Muscle of leg (tissue), 16 donors: ENCODE measurements around the gene SLC39A11. TPM values are rescaled to one million over a fixed set of nuclear protein-coding genes. Genes with fewer than 3 reads are reported as not detected.

ENCODE experiments used
- DNase-seq: peaks from one replicate; pipeline ENCODE4 v3.0.0; 2013
- H3K27ac ChIP-seq: one replicate; pipeline ENCODE4 v1.5.1; 2013; ENCODE audit warnings: mild to moderate bottlenecking, low read length, control low read depth
- H3K27me3 ChIP-seq: one replicate; pipeline ENCODE4 v1.6.1; 2013; ENCODE audit warnings: low read length; ENCODE audit not compliant: control insufficient read depth, insufficient read depth
- H3K36me3 ChIP-seq: one replicate; pipeline ENCODE4 v1.6.1; 2013; ENCODE audit warnings: low read length; ENCODE audit not compliant: control insufficient read depth, insufficient read depth
- H3K4me1 ChIP-seq: one replicate; pipeline ENCODE4 v1.6.1; 2013; ENCODE audit warnings: low read length; ENCODE audit not compliant: control insufficient read depth, insufficient read depth
- H3K4me3 ChIP-seq: one replicate; pipeline ENCODE4 v1.5.1; 2013; ENCODE audit warnings: low read length, control low read depth
- H3K9me3 ChIP-seq: replicated peaks from 2 replicates; pipeline ENCODE4 v1.6.1; 2013; ENCODE audit warnings: low read depth, low read length; ENCODE audit not compliant: control insufficient read depth
- WGBS: methylation state at CpG from one replicate; pipeline ENCODE4 v1.1.5; 2013; ENCODE audit warnings: missing lambda C conversion rate; ENCODE audit not compliant: insufficient coverage; 5-methylcytosine and 5-hydroxymethylcytosine counted together
- long read RNA-seq, 11 donors: transcript quantifications; one replicate each; lab custom pipeline, GENCODE V29; 2026
- polyA plus RNA-seq, 8 donors: library from polyadenylated mRNA; unstranded; fragments of 120-200 nt; gene quantifications; one replicate each; pipeline versions ENCODE4 v1.2.1 to v1.2.3, GENCODE V29; 2013; ENCODE audit warnings: inconsistent platforms in 1 of 8, low replicate concordance in 1 of 8; ENCODE audit not compliant: insufficient read length in 8 of 8, insufficient read depth in 1 of 8
- total RNA-seq: library from RNA; stranded (reverse); fragments of 120-200 nt; gene quantifications from one replicate; pipeline ENCODE4 v1.2.4, GENCODE V29; 2013

The SLC39A11 gene, protein sequence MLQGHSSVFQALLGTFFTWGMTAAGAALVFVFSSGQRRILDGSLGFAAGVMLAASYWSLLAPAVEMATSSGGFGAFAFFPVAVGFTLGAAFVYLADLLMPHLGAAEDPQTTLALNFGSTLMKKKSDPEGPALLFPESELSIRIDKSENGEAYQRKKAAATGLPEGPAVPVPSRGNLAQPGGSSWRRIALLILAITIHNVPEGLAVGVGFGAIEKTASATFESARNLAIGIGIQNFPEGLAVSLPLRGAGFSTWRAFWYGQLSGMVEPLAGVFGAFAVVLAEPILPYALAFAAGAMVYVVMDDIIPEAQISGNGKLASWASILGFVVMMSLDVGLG
- total RNA-seq (10.0 TPM), polyA plus RNA-seq (10 to 100 TPM in 4 of 8 donors, 1 to 10 TPM in 4; 8.7 to 13.6 (median 10.3) TPM)
- long read RNA-seq, donor 1, partial matches to known transcripts = 0 of 1 reads
- long read RNA-seq, donor 1, other reads (novel, unspliced or antisense) = 0 of 1 reads
- long read RNA-seq, donor 2, partial matches to known transcripts = 0 of 1 reads
- long read RNA-seq, donor 2, other reads (novel, unspliced or antisense) = 0 of 1 reads
- long read RNA-seq, donor 3 = 0 reads
- long read RNA-seq, donor 4 = 0 reads
- long read RNA-seq, donor 5, partial matches to known transcripts = 0 of 3 reads
- long read RNA-seq, donor 5, other reads (novel, unspliced or antisense) = 0 of 3 reads
- long read RNA-seq, donor 6, partial matches to known transcripts = 0 of 1 reads
- long read RNA-seq, donor 6, other reads (novel, unspliced or antisense) = 0 of 1 reads
- long read RNA-seq, donor 7, partial matches to known transcripts = 0 of 1 reads
- long read RNA-seq, donor 7, other reads (novel, unspliced or antisense) = 0 of 1 reads
- long read RNA-seq, donor 8, partial matches to known transcripts = 0 of 1 reads
- long read RNA-seq, donor 8, other reads (novel, unspliced or antisense) = 0 of 1 reads
- long read RNA-seq, donor 9, partial matches to known transcripts = 0 of 1 reads
- long read RNA-seq, donor 9, other reads (novel, unspliced or antisense) = 0 of 1 reads
- long read RNA-seq, donor 10, partial matches to known transcripts = 0 of 1 reads
- long read RNA-seq, donor 10, other reads (novel, unspliced or antisense) = 0 of 1 reads
- long read RNA-seq, donor 11, partial matches to known transcripts = 0 of 1 reads
- long read RNA-seq, donor 11, other reads (novel, unspliced or antisense) = 0 of 1 reads

DNA sequence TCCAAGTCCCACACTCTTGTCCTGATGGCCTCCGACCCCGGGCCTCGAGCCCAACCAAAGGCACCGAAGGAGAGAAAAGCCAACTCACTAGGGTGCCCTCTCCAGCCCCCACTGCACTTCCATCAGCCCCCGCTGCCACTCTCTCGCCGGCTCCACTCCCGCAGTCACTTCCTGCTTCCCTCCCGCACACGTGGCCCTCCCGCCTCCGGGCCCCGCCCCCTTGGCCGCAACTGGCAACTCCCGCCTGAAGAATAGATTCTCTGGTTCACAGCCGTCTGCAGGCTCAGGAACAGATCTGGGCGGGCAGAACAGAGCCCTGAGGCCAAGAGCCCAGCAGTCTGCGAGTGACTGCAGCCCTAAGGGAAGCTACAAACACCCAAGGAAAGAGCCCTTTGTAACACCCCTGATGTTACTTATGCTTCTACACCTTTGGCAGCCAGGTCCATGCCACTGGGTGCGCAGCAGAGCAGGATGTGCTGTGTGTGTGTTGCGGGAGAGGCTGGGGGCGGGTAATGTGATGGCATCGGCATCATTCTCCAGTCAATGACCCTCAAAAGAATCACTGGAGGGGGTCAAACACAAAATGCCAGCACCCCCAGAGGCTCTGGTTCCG lies at the start of gene SLC39A11:
Gene SLC39A11, minus strand, starts transcription at position 166 of the 613 bp plus-strand sequence. CDS start 3,924 bp downstream, outside the sequence.
- H3K4me3 ChIP-seq = peak within 1 kb of the TSS; percentile 71
- peaks cover 12% of the 10 kb centered on the region for H3K4me1 ChIP-seq
- H3K36me3 ChIP-seq = peaks cover 4% of the 10 kb centered on the region
- WGBS = 17% methylated on average over 22 of the region's 23 CpGs
- DNase-seq = peak; percentile 98
- H3K27me3 ChIP-seq = peaks cover 2% of the 10 kb centered on the region
- H3K27ac ChIP-seq = peak within 1 kb of the TSS; percentile 22
- no peaks in the 10 kb centered on the region for H3K9me3 ChIP-seq

DNA sequence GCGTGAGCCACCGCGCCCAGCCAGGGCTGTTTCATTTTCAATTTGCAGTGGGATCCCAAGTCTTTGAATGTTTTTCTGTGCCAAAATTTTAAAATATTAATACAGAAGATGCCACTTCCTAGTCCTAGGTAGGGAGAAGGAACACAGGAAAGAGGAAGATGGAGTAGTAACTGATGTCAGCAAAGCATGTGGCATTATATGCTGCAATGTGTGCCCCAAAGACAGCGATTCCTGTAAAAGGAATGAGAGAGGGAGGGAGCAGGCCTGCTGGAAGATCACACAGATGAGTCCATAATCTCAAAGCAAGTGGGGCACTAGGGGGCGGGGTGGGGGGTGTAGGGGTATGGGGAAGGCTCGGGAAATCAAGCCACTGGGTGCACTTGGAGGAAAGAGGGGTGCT lies 48.9 kb upstream of the SLC39A11 start:
- no peaks in the 10 kb centered on the region for H3K9me3 ChIP-seq
- WGBS = 66% methylated on average over 2 of the region's 6 CpGs
- DNase-seq = no peak
- no peaks in the 10 kb centered on the region for H3K36me3 ChIP-seq
- H3K4me1 ChIP-seq = peaks cover 6% of the 10 kb centered on the region
- no peak overlapping the region for H3K27ac ChIP-seq
- peaks cover 3% of the 10 kb centered on the region for H3K27me3 ChIP-seq
- no peak overlapping the region for H3K4me3 ChIP-seq

DNA sequence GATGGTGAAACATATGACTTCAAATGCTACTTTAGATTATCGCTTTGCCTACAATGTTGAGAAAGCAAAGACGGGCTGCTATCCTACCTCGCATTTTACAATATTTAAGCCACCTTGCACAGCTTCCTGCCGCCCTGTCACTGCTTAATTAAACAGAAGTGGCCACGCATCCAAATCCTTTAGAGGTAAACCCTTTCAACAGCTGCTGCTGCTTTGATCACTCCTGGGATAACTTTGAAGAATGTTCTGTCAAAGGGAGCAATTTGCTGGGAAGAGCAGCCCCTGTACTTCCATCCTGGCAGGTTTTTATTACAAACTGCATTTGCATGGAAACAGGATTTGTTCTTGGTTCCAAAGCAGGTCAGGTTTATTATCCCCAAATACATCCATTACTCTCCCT lies 48.1 kb upstream of the SLC39A11 start:
- Histone ChIP-seq H3K4me1 (peaks cover 6% of the 10 kb centered on the region), H3K27ac (no peak overlapping the region)
- 47% methylated on average over 3 of the region's 5 CpGs for WGBS

DNA sequence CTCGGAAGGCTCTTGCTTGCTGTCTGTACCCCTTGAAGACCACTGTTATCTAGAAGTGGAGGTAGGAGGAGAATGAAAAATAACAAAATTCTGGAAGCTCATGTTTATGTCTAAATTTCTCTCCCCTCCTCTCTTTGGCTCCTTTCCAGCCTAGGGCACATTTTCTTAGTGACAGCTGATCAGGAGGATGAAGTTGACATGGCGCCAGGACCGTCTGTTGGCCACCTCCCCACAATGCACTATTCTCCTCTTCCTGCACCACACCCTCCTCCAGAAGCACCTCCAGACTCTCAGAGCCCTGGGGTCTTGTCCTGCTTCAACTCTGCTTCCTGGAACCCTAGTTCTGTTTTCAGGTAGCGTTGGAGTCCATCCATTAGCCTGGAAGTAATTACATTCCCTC lies 46.8 kb upstream of the SLC39A11 start:
- no peaks in the 10 kb centered on the region for H3K9me3 ChIP-seq
- 63% methylated on average over 2 of the region's 4 CpGs for WGBS
- no peak overlapping the region for H3K27ac ChIP-seq
- H3K36me3 ChIP-seq = no peaks in the 10 kb centered on the region
- no peak for DNase-seq
- no peak overlapping the region for H3K4me3 ChIP-seq
- H3K4me1 ChIP-seq = peaks cover 6% of the 10 kb centered on the region
- H3K27me3 ChIP-seq = peaks cover 3% of the 10 kb centered on the region

More for the DNA sequence above, 48.1 kb upstream of the SLC39A11 start:
- Histone ChIP-seq H3K36me3 (no peaks in the 10 kb centered on the region), H3K4me3 (no peak overlapping the region), H3K9me3 (no peaks in the 10 kb centered on the region), H3K27me3 (peaks cover 3% of the 10 kb centered on the region)
- no peak for DNase-seq

DNA sequence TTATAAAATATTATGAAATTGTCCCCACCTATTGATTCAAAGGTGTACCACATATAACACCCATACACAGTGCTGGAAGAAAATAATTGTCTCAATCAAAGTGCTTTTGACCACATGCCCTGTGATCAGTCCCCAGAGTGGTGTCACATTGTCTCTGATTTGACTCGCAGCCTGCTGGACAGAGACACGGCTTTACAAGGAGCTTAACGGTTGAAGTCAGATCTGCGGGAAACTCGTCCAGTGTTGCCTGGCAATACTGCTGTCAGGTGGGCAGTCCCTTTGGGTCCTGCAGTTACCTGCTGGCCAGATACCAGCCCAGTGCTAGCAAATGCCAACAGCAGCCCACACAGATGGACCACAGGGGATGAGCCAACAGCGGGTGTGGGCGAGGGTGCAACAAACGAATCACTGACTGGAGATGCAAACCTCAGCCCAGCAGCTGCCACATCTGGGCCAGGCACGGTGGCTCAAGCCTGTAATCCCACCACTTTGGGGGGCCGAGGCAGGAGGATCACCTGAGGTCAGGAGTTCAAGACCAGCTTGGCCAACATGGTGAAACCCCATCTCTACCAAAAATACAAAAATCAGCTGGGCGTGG lies 46.2 kb upstream of the SLC39A11 start:
- no peak overlapping the region for H3K27ac ChIP-seq
- DNase-seq = peak; percentile 67
- no peaks in the 10 kb centered on the region for H3K9me3 ChIP-seq
- WGBS = 30% methylated on average over 11 of the region's 11 CpGs
- peaks cover 6% of the 10 kb centered on the region for H3K4me1 ChIP-seq
- no peak overlapping the region for H3K4me3 ChIP-seq
- H3K36me3 ChIP-seq = no peaks in the 10 kb centered on the region
- H3K27me3 ChIP-seq = peaks cover 3% of the 10 kb centered on the region

DNA sequence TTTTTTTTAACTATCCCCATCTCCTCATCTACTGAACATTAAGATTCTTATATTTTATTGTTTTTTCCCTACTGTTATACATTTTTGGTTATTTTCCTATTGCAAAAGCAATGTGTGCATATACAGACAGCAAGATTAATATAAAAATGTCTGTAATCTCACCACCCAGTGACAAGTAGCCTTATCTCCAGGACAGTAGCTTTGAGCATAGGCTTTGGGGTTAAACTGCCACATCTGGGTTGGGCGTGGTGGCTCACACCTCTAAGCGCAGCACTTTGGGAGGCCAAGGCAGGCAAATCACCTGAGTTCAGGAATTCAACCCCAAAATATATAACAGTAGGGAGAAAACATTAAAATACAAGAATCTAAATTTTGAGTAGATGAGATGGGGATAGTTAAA lies 44.9 kb upstream of the SLC39A11 start:
- no peaks in the 10 kb centered on the region for H3K9me3 ChIP-seq

DNA sequence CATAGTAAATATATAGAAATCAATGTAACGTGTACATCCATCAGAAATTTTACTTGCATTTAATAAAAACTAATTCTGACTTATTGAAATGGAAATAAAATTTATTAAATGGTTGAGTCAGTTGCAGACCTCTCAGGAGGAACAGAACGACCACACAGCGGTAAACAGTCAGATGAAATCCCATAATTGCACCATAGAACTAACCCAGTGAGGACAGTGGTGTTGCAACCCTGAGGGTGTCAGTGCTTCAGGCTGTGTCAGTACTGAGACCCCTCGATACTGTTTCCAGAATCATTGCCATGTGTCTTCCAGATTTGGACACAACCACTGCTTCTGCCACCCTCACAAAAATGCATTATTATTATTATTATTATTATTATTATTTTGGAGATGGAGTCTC lies 43.3 kb upstream of the SLC39A11 start:
- Histone ChIP-seq H3K4me3 (no peak overlapping the region), H3K4me1 (peaks cover 6% of the 10 kb centered on the region), H3K9me3 (no peaks in the 10 kb centered on the region), H3K36me3 (no peaks in the 10 kb centered on the region), H3K27me3 (peaks cover 3% of the 10 kb centered on the region), H3K27ac (no peak overlapping the region)
- WGBS = 80% methylated on average over 1 of the region's 4 CpGs
- no peak for DNase-seq

More for the DNA sequence above, 44.9 kb upstream of the SLC39A11 start:
- no peak overlapping the region for H3K4me3 ChIP-seq
- WGBS = no CpG with 5 or more reads among the region's 2 CpGs
- H3K27ac ChIP-seq = no peak overlapping the region
- H3K27me3 ChIP-seq = peaks cover 3% of the 10 kb centered on the region
- H3K36me3 ChIP-seq = no peaks in the 10 kb centered on the region
- no peak for DNase-seq
- H3K4me1 ChIP-seq = peaks cover 6% of the 10 kb centered on the region

DNA sequence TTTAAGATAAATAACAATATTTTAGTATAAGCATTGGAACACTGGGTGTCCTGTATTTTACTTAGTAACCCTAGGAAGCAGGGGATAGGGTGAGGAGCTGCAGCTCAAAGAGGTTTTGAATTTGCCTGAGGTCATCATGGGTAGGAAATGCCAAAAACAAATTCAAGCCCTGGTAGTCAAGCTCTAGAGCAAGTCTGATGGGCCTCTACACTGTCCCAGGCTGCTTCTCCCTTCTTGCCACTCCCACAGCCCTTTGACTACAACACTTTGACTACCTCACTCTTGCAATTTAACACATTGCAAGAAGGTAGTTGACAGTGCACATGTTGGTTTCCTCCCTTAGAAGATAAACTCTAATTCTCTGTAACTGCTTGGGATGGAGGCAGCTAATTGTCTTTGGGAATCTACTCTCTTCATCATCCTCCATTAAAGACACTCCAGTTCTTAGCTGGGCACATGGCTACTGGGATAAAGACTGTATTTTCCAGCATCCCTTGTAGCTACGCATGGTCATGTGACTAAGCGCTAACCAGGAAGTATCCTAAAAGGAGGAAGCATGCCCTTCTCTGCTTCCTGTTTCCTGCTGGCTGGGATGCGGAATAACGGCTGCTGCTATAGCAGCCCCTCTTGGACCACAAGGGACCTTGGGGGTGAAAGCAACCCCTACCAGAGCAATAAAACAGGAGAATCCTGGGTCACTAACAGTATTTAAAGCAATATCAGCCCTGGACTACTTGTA lies 41.6 kb upstream of the SLC39A11 start:
- Histone ChIP-seq H3K27ac (no peak overlapping the region), H3K36me3 (no peaks in the 10 kb centered on the region), H3K4me1 (peaks cover 3% of the 10 kb centered on the region), H3K4me3 (no peak overlapping the region), H3K27me3 (no peaks in the 10 kb centered on the region), H3K9me3 (no peaks in the 10 kb centered on the region)
- no peak for DNase-seq
- WGBS = 40% methylated on average over 2 of the region's 4 CpGs

DNA sequence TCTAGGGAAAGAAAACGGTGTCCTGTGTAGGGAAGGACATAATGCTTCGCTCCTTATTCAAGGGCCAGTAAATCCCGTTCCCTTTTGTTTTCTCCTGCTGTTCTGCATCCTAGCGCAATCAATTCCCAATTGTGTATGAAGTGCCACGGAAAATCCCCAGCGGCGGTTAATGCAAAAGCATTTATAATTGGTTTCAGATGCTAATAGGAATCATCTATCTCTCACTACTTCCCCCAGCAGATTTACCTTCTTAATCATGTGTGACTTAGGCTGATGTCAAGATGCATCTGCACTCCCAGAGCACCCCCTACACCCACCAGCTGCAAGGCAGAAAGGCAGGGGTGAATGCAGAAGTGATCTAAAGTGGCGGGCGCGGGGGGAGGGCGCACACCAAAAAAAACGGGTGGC lies 39.6 kb upstream of the SLC39A11 start:
- Histone ChIP-seq H3K27ac (no peak overlapping the region), H3K4me1 (no peaks in the 10 kb centered on the region), H3K4me3 (no peak overlapping the region), H3K36me3 (no peaks in the 10 kb centered on the region), H3K27me3 (no peaks in the 10 kb centered on the region), H3K9me3 (no peaks in the 10 kb centered on the region)
- WGBS = 0% methylated on average over 1 of the region's 12 CpGs
- no peak for DNase-seq
